ENCODE data around the gene RFPL3.
A peak's percentile ranks its signal among the peaks of the same experiment; 100 is the strongest.

RFPL3 gene

DNA sequence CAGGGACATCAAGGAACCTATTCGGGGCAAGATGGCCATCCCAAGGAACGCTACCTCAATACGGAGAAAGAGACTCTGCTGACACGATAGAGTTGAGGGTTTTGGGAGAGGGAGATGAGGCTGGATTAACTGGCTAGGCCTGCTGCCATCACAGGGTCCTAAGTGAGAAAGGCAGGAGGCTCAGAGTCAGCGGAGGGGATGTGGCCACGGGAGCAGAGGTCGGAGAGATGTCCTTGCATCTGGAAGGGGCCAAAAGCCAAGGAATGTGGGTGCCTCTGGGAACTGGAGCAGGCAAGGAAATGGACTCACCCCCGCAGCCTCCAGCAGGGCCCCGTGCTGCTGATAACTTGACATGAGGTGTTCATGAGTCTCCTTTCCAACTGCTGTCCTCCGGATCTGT lies 31.0 kb upstream of the RFPL3 start:
- peak overlapping the region; percentile 84 for H3K14ac ChIP-seq (ENCODE audit: low read length)
- no peak overlapping the region for H3K4me3 ChIP-seq (ENCODE audit: low read length in 2 of 2)
- peak overlapping the region; percentile 24 for H2BK12ac ChIP-seq (ENCODE audit: low read length)
- peak overlapping the region; percentile 69 for H3K18ac ChIP-seq (ENCODE audit: low read length)
- no CpG with 5 or more reads among the region's 10 CpGs for WGBS, 2 donors (ENCODE audit: extremely low coverage in 2 of 2, insufficient read length in 2 of 2, insufficient replicate concordance in 1 of 2)
- H4K8ac ChIP-seq (ENCODE audit: low read depth, low read length): no peak overlapping the region
- H3K36me3 ChIP-seq (replicated peaks in 1 of 2; ENCODE audit: control insufficient read depth in 2 of 2, insufficient read depth in 2 of 2, low read length in 2 of 2): peaks cover 0 to 2% of the 10 kb centered on the region in 2 donors
- peaks cover 0 to 3% of the 10 kb centered on the region in 2 donors for H3K4me1 ChIP-seq (ENCODE audit: control insufficient read depth in 2 of 2, insufficient read depth in 1 of 2, low read depth in 1 of 2, low read length in 2 of 2)
- H2AK5ac ChIP-seq (ENCODE audit: low read depth, low read length): peak overlapping the region; percentile 60
- H2BK15ac ChIP-seq (ENCODE audit: low read length): peak overlapping the region; percentile 90
- no peaks in the 10 kb centered on the region for H3K79me1 ChIP-seq (ENCODE audit: low read depth, low read length)
- H3K9me3 ChIP-seq (replicated peaks in 1 of 2; ENCODE audit: control insufficient read depth in 2 of 2, insufficient read depth in 1 of 2, low read depth in 1 of 2, low read length in 2 of 2): peaks cover 0 to 3% of the 10 kb centered on the region in 2 donors
- DNase-seq (ENCODE audit: low spot score): no peak
- no peak overlapping the region for H2BK5ac ChIP-seq (ENCODE audit: low read length)
- no peaks in the 10 kb centered on the region for H3K27me3 ChIP-seq (ENCODE audit: control insufficient read depth in 3 of 3, insufficient read depth in 3 of 3, low read depth in 1 of 3, low read length in 3 of 3)
- no peak overlapping the region for H4K91ac ChIP-seq (ENCODE audit: low read depth, low read length, poor library complexity)
- H3K4ac ChIP-seq (ENCODE audit: low read length): peak overlapping the region; percentile 87
- H2BK120ac ChIP-seq (ENCODE audit: low read depth, low read length): no peak overlapping the region
- H2AFZ ChIP-seq (ENCODE audit: low read length): no peak overlapping the region
- no peak overlapping the region for H3K23ac ChIP-seq (ENCODE audit: low read depth, low read length, poor library complexity)
- no peak overlapping the region for H3K27ac ChIP-seq (replicated peaks; ENCODE audit: low read length)
- no peak overlapping the region for H3K9ac ChIP-seq (ENCODE audit: low read depth, low read length, poor library complexity)
- H3K4me2 ChIP-seq (ENCODE audit: insufficient read depth, low read length, poor library complexity, severe bottlenecking): no peak overlapping the region

GRCh38 chr22:32327066-32327465 lies 30.6 kb upstream of the RFPL3 start:
- Histone ChIP-seq H4K91ac (ENCODE audit: low read depth, low read length, poor library complexity) (peak overlapping the region; percentile 11), H4K8ac (ENCODE audit: low read depth, low read length) (no peak overlapping the region), H3K4me3 (ENCODE audit: low read length in 2 of 2) (no peak overlapping the region), H3K27me3 (ENCODE audit: control insufficient read depth in 3 of 3, insufficient read depth in 3 of 3, low read depth in 1 of 3, low read length in 3 of 3) (no peaks in the 10 kb centered on the region), H3K9me3 (replicated peaks in 1 of 2; ENCODE audit: control insufficient read depth in 2 of 2, insufficient read depth in 1 of 2, low read depth in 1 of 2, low read length in 2 of 2) (peaks cover 0 to 3% of the 10 kb centered on the region in 2 donors), H3K4me2 (ENCODE audit: insufficient read depth, low read length, poor library complexity, severe bottlenecking) (no peak overlapping the region), H2BK120ac (ENCODE audit: low read depth, low read length) (no peak overlapping the region), H3K36me3 (replicated peaks in 1 of 2; ENCODE audit: control insufficient read depth in 2 of 2, insufficient read depth in 2 of 2, low read length in 2 of 2) (peaks cover 0 to 2% of the 10 kb centered on the region in 2 donors), H3K79me1 (ENCODE audit: low read depth, low read length) (no peaks in the 10 kb centered on the region), H2BK5ac (ENCODE audit: low read length) (no peak overlapping the region), H2AFZ (ENCODE audit: low read length) (no peak overlapping the region), H3K4ac (ENCODE audit: low read length) (no peak overlapping the region), H3K14ac (ENCODE audit: low read length) (no peak overlapping the region), H3K23ac (ENCODE audit: low read depth, low read length, poor library complexity) (no peak overlapping the region), H3K18ac (ENCODE audit: low read length) (no peak overlapping the region), H2BK15ac (ENCODE audit: low read length) (peak overlapping the region; percentile 90), H3K9ac (ENCODE audit: low read depth, low read length, poor library complexity) (no peak overlapping the region), H3K27ac (replicated peaks; ENCODE audit: low read length) (no peak overlapping the region), H3K4me1 (ENCODE audit: control insufficient read depth in 2 of 2, insufficient read depth in 1 of 2, low read depth in 1 of 2, low read length in 2 of 2) (peaks cover 0 to 3% of the 10 kb centered on the region in 2 donors), H2BK12ac (ENCODE audit: low read length) (peak overlapping the region; percentile 24), H2AK5ac (ENCODE audit: low read depth, low read length) (no peak overlapping the region)
- DNase-seq (ENCODE audit: low spot score): no peak
- no CpG with 5 or more reads among the region's 4 CpGs for WGBS, 2 donors (ENCODE audit: extremely low coverage in 2 of 2, insufficient read length in 2 of 2, insufficient replicate concordance in 1 of 2)

DNA sequence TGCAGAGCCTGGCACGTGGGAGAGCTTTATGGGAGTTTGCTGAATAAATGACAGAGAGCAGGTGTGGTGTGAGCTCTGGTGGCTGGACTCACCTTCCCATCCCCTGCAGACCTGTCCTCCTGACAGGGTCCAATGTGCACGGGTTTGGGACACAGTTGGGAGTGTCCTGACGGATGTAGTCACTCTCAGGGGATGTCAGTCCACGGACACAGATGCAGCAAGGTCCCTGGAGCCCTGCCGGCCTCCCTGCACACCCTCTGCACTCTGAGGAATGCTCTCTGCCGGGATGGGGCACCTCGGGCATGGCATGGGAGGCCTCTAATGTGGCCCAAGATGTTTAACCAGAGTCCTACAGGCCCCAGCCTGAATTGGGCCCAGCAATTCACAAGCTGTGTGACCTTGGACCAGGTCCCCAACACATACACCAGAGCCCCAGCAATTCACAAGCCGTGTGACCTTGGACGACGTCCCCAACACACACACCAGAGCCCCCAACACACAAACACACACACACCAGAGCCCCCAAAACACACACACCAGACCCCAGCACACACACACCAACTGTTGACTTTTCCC lies 30.0 kb upstream of the RFPL3 start:
- peak overlapping the region; percentile 90 for H2BK15ac ChIP-seq (ENCODE audit: low read length)
- no peak overlapping the region for H3K4ac ChIP-seq (ENCODE audit: low read length)
- no peak overlapping the region for H2BK5ac ChIP-seq (ENCODE audit: low read length)
- peak overlapping the region; percentile 65 for H3K18ac ChIP-seq (ENCODE audit: low read length)
- whole genome bisulfite sequencing, 2 donors (ENCODE audit: extremely low coverage in 2 of 2, insufficient read length in 2 of 2, insufficient replicate concordance in 1 of 2): no CpG with 5 or more reads among the region's 10 CpGs
- no peak overlapping the region for H4K91ac ChIP-seq (ENCODE audit: low read depth, low read length, poor library complexity)
- no peak overlapping the region for H3K4me2 ChIP-seq (ENCODE audit: insufficient read depth, low read length, poor library complexity, severe bottlenecking)
- no peak overlapping the region for H2BK12ac ChIP-seq (ENCODE audit: low read length)
- no peak overlapping the region for H2AK5ac ChIP-seq (ENCODE audit: low read depth, low read length)
- peak overlapping the region; percentile 17 for H3K14ac ChIP-seq (ENCODE audit: low read length)
- peaks cover 0 to 3% of the 10 kb centered on the region in 2 donors for H3K9me3 ChIP-seq (replicated peaks in 1 of 2; ENCODE audit: control insufficient read depth in 2 of 2, insufficient read depth in 1 of 2, low read depth in 1 of 2, low read length in 2 of 2)
- no peak overlapping the region for H2AFZ ChIP-seq (ENCODE audit: low read length)
- peaks cover 3 to 7% of the 10 kb centered on the region in 2 donors for H3K4me1 ChIP-seq (ENCODE audit: control insufficient read depth in 2 of 2, insufficient read depth in 1 of 2, low read depth in 1 of 2, low read length in 2 of 2)
- no peak overlapping the region for H3K4me3 ChIP-seq (ENCODE audit: low read length in 2 of 2)
- H3K23ac ChIP-seq (ENCODE audit: low read depth, low read length, poor library complexity): no peak overlapping the region
- H4K8ac ChIP-seq (ENCODE audit: low read depth, low read length): no peak overlapping the region
- H3K9ac ChIP-seq (ENCODE audit: low read depth, low read length, poor library complexity): no peak overlapping the region
- no peak for DNase-seq (ENCODE audit: low spot score)
- no peaks in the 10 kb centered on the region for H3K27me3 ChIP-seq (ENCODE audit: control insufficient read depth in 3 of 3, insufficient read depth in 3 of 3, low read depth in 1 of 3, low read length in 3 of 3)
- peaks cover 0 to 2% of the 10 kb centered on the region in 2 donors for H3K36me3 ChIP-seq (replicated peaks in 1 of 2; ENCODE audit: control insufficient read depth in 2 of 2, insufficient read depth in 2 of 2, low read length in 2 of 2)
- no peak overlapping the region for H2BK120ac ChIP-seq (ENCODE audit: low read depth, low read length)
- H3K27ac ChIP-seq (replicated peaks; ENCODE audit: low read length): no peak overlapping the region
- H3K79me1 ChIP-seq (ENCODE audit: low read depth, low read length): no peaks in the 10 kb centered on the region

DNA sequence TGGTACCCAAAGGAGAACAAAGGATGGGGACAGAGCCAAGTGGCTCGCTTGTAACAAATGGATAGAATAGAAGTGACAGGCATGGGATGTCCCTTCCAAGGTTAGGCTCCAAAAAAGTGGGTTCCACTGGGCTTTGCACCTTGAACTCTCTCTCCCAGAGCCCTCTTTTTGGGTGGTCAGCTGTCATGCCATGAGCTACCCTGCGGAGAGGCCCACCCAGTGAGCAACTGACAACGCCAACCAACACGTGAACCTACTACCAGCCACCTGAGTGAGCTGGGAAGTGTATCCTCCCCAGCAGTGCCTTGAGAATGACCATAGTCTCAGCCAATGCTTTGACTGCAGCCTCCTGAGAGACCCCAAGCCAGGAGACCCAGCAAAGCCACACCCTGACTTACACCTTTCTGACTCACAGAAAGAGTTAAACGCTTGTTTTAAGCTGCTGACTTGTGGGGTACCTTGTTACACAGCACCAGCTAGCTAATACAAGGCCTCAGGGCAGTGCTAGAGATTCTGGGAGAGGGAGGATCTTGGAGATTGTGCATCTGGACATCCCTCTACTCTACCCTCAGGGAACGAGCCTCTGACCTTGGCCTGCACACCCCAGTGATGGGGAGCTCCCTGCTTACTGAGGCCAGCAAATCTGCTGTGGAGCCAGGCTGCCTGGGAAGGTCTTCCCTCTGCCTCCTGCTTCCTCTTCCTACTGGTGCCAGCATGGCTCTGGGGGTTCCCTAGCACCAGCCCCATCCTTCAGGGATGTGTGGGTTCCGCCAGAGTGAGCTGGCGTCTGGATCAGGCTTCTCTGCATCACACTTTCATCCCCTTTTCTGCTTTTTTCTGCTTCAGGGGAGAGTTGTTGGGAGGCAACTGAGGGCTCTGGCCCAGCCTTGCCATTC lies 29.1 kb upstream of the RFPL3 start:
- Histone ChIP-seq H2AFZ (ENCODE audit: low read length) (no peak overlapping the region), H2BK120ac (ENCODE audit: low read depth, low read length) (no peak overlapping the region), H3K4me1 (ENCODE audit: control insufficient read depth in 2 of 2, insufficient read depth in 1 of 2, low read depth in 1 of 2, low read length in 2 of 2) (peaks cover 7 to 11% of the 10 kb centered on the region in 2 donors), H3K79me1 (ENCODE audit: low read depth, low read length) (peaks cover under 1% of the 10 kb centered on the region), H2BK5ac (ENCODE audit: low read length) (no peak overlapping the region), H4K91ac (ENCODE audit: low read depth, low read length, poor library complexity) (no peak overlapping the region), H2AK5ac (ENCODE audit: low read depth, low read length) (peak overlapping the region; percentile 76), H2BK12ac (ENCODE audit: low read length) (no peak overlapping the region), H3K36me3 (replicated peaks in 1 of 2; ENCODE audit: control insufficient read depth in 2 of 2, insufficient read depth in 2 of 2, low read length in 2 of 2) (peaks cover 0 to 2% of the 10 kb centered on the region in 2 donors), H2BK15ac (ENCODE audit: low read length) (no peak overlapping the region), H3K23ac (ENCODE audit: low read depth, low read length, poor library complexity) (no peak overlapping the region), H3K18ac (ENCODE audit: low read length) (peak overlapping the region; percentile 49), H3K27me3 (ENCODE audit: control insufficient read depth in 3 of 3, insufficient read depth in 3 of 3, low read depth in 1 of 3, low read length in 3 of 3) (no peaks in the 10 kb centered on the region), H3K9me3 (replicated peaks in 1 of 2; ENCODE audit: control insufficient read depth in 2 of 2, insufficient read depth in 1 of 2, low read depth in 1 of 2, low read length in 2 of 2) (peaks cover 0 to 3% of the 10 kb centered on the region in 2 donors), H3K9ac (ENCODE audit: low read depth, low read length, poor library complexity) (no peak overlapping the region), H3K27ac (replicated peaks; ENCODE audit: low read length) (no peak overlapping the region), H3K4me2 (ENCODE audit: insufficient read depth, low read length, poor library complexity, severe bottlenecking) (no peak overlapping the region), H4K8ac (ENCODE audit: low read depth, low read length) (no peak overlapping the region), H3K4ac (ENCODE audit: low read length) (no peak overlapping the region), H3K4me3 (ENCODE audit: low read length in 2 of 2) (no peak overlapping the region), H3K14ac (ENCODE audit: low read length) (no peak overlapping the region)
- no peak for DNase-seq (ENCODE audit: low spot score)
- no CpG with 5 or more reads among the region's 8 CpGs for WGBS, 2 donors (ENCODE audit: extremely low coverage in 2 of 2, insufficient read length in 2 of 2, insufficient replicate concordance in 1 of 2)
